GM12892 (cell line): ENCODE measurements around the gene ASIP.
"Not testable (repeated sequence)": the region's sequence is repeated elsewhere in the genome, so short reads cannot be mapped to it uniquely, and the experiment has no call there.

Source experiments
- POLR2A ChIP-seq: IDR thresholded peaks from 2 replicates; pipeline ENCODE4 v1.6.1; 2011; ENCODE audit warnings: low read depth, low read length, control low read depth
- POLR2AphosphoS5 ChIP-seq: IDR thresholded peaks from 2 replicates; pipeline ENCODE4 v1.6.1; 2011; ENCODE audit warnings: low read depth, low read length, control low read depth

GRCh38 chr20:34224251-34224650 is 17.0 kb upstream of the ASIP start:
- not testable (repeated sequence) for TF ChIP-seq POLR2A, POLR2AphosphoS5
